MCF 10A (cell line): ENCODE data around the gene ADK. TPM values are rescaled to one million over a fixed set of nuclear protein-coding genes. Genes with fewer than 3 reads are reported as not detected.

Source experiments
- BruUV-seq: library from RNA; stranded (reverse); fragments of 400-500 nt; replicated peaks from 2 replicates; lab custom pipeline; 2021; lab: Mats Ljungman, UMichigan
- CTCF ChIA-PET: fragments of 300-600 bp; sonication (Branson Sonifier 250); formaldehyde crosslinking; extraction: SDS; loops from one replicate; lab custom pipeline; 2021; ENCODE audit warnings: antibody characterized with exemption, inconsistent platforms; lab: Yijun Ruan, JAX
- POLR2A ChIA-PET: fragments of 300-600, 350-650 bp; sonication (Branson Sonifier 250); formaldehyde crosslinking; extraction: SDS; loops from one replicate; lab custom pipeline; 2020; ENCODE audit warnings: antibody characterized with exemption, inconsistent platforms; lab: Yijun Ruan, JAX
- DNase-seq: peaks from one replicate; pipeline ENCODE4 v3.0.0-alpha.2; 2018; ENCODE audit not compliant: unreplicated experiment
- H3K27ac Mint-ChIP-seq: one replicate; pipeline ENCODE4 v1.8.0; 2022; ENCODE audit warnings: mild to moderate bottlenecking, low read depth, mixed read lengths; ENCODE audit not compliant: unreplicated experiment
- H3K27me3 Mint-ChIP-seq: one replicate; pipeline ENCODE4 v1.8.0; 2022; ENCODE audit warnings: mixed read lengths; ENCODE audit not compliant: insufficient read depth, unreplicated experiment
- H3K36me3 Mint-ChIP-seq: one replicate; pipeline ENCODE4 v1.8.0; 2022; ENCODE audit warnings: mild to moderate bottlenecking, moderate library complexity, mixed read lengths; ENCODE audit not compliant: insufficient read depth, unreplicated experiment
- H3K4me1 Mint-ChIP-seq: one replicate; pipeline ENCODE4 v1.8.0; 2022; ENCODE audit warnings: mixed read lengths; ENCODE audit not compliant: insufficient read depth, unreplicated experiment
- H3K4me3 Mint-ChIP-seq: one replicate; pipeline ENCODE4 v1.8.0; 2022; ENCODE audit warnings: mild to moderate bottlenecking, moderate library complexity, mixed read lengths; ENCODE audit not compliant: unreplicated experiment
- H3K9me3 Mint-ChIP-seq: one replicate; pipeline ENCODE4 v1.8.0; 2022; ENCODE audit warnings: mixed read lengths; ENCODE audit not compliant: unreplicated experiment
- CTCF ChIP-seq: fragments of 200-600 bp; IDR thresholded peaks from one replicate; pipeline ENCODE4 v1.8.0; 2022; ENCODE audit warnings: antibody characterized with exemption, mild to moderate bottlenecking; ENCODE audit not compliant: unreplicated experiment
- intact Hi-C: fragments of 100-400 bp; cut with micrococcal nuclease; formaldehyde crosslinking; loops from 2 replicates; pipeline ENCODE4 v1.14.1; 2022
- total RNA-seq: library from RNA; stranded (reverse); gene quantifications from 2 replicates; pipeline ENCODE4 v1.2.3, GENCODE V29; 2022

The ADK gene
- total RNA-seq, 1 experiment from 2014 or later, result 98.6 TPM

- no peak for TF ChIP-seq CTCF
- CTCF ChIA-PET, result interaction anchor here (0.6 to 3.6 kb wide), 11 partner anchors 8 to 993 kb away, joined by 3 to 29 read pairs (median 4); partner anchors contain the start of genes ADK, AP3M1 and COMTD1
- Mint-ChIP-seq H3K4me3 (no peak overlapping the region), H3K27me3 (no peaks in the 10 kb centered on the region), H3K27ac (no peak overlapping the region), H3K9me3 (no peaks in the 10 kb centered on the region), H3K4me1 (no peaks in the 10 kb centered on the region), H3K36me3 (peaks cover 10% of the 10 kb centered on the region)
- POLR2A ChIA-PET, result interaction anchor here (0.6 kb wide), 1 partner anchor 944 kb away, joined by 3 read pairs; no protein-coding TSS in a partner anchor
- BruUV-seq, result no TSS peak
- no peak for DNase-seq
- intact Hi-C loops, result no loop called here
Measured at GRCh38 chr10:74243067-74243466, 92.0 kb downstream of the ADK start.

- peak; percentile 56 for DNase-seq
- no TSS peak for BruUV-seq
- peaks cover 10% of the 10 kb centered on the region for H3K36me3 Mint-ChIP-seq
- intact Hi-C loops, result loop anchor here (1.0 to 2.0 kb wide), 2 partner anchors 856 to 993 kb away; no protein-coding TSS in a partner anchor
- H3K9me3 Mint-ChIP-seq, result no peaks in the 10 kb centered on the region
- TF ChIP-seq CTCF, result peak; percentile 32
- no peaks in the 10 kb centered on the region for H3K4me1 Mint-ChIP-seq
- H3K27me3 Mint-ChIP-seq, result no peaks in the 10 kb centered on the region
- ChIA-PET POLR2A (interaction anchor here (0.6 to 1.4 kb wide), 5 partner anchors 127 to 969 kb away, joined by 3 to 4 read pairs (median 3); partner anchors contain the start of gene SAMD8), CTCF (interaction anchor here (0.5 to 3.6 kb wide), 28 partner anchors 9 to 992 kb away, joined by 3 to 29 read pairs (median 3); partner anchors contain the start of genes ADK, AP3M1 and COMTD1)
- H3K4me3 Mint-ChIP-seq, result no peak overlapping the region
- H3K27ac Mint-ChIP-seq, result no peak overlapping the region
Measured at GRCh38 chr10:74244097-74244685, 93.2 kb downstream of the ADK start.

GRCh38 chr10:74244807-74245206 is 93.8 kb downstream of the ADK start:
- H3K27me3 Mint-ChIP-seq, result no peaks in the 10 kb centered on the region
- BruUV-seq, result no TSS peak
- POLR2A ChIA-PET, result interaction anchor here (0.6 to 1.4 kb wide), 3 partner anchors 127 to 867 kb away, joined by 3 to 4 read pairs (median 3); partner anchors contain the start of gene SAMD8

More at GRCh38 chr10:74244807-74245206, 93.8 kb downstream of the ADK start:
- no peak overlapping the region for H3K4me3 Mint-ChIP-seq
- no peak for TF ChIP-seq CTCF
- H3K9me3 Mint-ChIP-seq, result no peaks in the 10 kb centered on the region
- peaks cover 10% of the 10 kb centered on the region for H3K36me3 Mint-ChIP-seq
- H3K27ac Mint-ChIP-seq, result no peak overlapping the region
- no peak for DNase-seq
- H3K4me1 Mint-ChIP-seq, result no peaks in the 10 kb centered on the region
- intact Hi-C loops, result loop anchor here (1.0 to 2.0 kb wide), 2 partner anchors 855 to 992 kb away; no protein-coding TSS in a partner anchor
- CTCF ChIA-PET, result interaction anchor here (0.5 to 3.6 kb wide), 21 partner anchors 9 to 991 kb away, joined by 3 to 29 read pairs (median 4); partner anchors contain the start of genes ADK, AP3M1 and COMTD1
